GM19397 (cell line): ENCODE results near the gene NRXN3.

Experiments used
- ATAC-seq: cut with Tn5 transposase; IDR thresholded peaks from one replicate; pipeline ENCODE4 v1.9.1; 2021; ENCODE audit warnings: mild to moderate bottlenecking, moderate library complexity; ENCODE audit not compliant: unreplicated experiment

Gene NRXN3

DNA sequence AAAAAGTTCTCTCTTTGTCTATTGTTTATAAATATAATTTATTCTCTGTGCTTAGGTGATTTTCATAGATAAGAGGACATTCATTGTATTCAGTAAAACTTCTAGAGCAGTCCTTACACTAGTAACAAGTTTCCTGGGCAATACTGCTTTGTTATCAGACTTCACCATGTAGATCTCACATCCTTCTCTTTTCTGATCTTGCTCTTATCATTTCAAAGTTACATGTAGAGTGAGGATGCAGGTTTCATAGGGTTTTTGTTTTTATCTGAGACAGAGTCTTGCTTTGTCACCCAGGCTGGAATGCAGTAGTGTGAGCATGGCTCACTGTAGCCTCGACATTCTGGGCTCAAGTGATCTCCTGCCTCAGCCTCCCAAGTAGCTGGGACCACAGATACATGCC is 1251.6 kb downstream of the NRXN3 start:
- ATAC-seq = no peak

DNA sequence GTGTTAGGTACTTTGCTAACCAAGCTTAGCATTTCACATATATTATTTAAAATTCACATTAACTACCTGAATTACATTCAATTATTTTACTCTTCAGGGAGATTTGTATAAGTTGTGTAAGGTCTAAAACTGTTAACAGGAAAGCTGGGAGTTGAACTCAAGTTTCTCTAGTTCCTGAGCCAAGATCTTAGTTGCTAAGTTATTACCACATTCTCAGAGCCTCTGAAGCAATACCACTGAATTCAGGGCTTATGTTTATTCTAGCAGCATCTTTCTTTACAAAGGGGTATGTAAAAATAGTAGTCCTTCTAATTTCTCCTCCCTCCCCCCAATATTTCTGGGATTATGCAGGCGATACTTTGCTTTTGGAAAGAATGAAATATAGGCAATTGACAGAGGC is 1254.3 kb downstream of the NRXN3 start:
- no peak for ATAC-seq

DNA sequence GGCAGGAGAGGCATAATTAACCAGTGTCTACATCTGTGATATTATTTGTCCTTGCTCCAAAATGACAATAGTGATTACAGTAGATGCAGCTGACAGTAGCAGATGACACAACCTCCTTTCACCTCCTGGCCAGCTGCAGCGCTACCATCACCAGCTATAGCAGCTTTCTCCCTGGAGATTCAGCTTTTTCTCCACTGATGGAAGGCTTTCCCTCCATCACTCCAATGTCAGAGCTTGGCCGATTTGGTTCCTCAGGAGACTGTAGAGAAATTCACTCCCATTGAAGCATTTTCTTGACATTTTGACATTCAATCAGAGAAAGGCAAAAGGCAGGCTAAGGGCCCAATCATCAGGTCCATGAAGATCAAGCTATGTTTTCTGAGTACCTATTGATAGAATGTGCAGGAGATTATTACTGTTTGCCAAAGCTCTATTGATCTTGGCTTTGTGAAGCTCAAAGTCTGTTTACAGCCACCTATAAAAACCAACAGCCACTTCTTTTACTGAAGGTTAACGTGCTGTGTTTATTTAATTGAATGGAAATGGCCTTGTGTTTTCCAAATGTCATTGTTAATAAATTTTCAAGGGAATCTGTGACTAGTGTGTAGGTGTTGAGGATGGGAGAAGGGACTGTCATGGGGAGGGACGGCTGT is 1256.1 kb downstream of the NRXN3 start:
- ATAC-seq = no peak

DNA sequence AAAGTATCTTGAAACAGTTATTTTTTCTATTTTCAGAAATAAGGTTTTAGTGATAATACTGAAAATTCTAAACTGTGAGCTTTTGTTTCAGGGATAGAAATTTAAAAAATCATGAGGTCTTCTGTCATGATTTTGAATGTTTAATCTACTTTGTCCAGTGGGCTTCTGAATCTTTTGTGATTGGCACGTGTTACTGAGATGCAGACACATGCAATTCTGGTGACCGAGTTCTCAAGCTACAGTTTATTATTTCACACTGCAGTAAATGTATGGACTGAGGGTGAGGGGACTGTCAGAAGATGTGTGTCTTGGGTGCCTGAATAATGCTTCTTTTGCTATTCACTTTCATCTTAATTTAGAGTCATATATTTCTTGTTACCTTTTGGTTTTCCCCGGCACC is 1262.5 kb downstream of the NRXN3 start:
- ATAC-seq = no peak

DNA sequence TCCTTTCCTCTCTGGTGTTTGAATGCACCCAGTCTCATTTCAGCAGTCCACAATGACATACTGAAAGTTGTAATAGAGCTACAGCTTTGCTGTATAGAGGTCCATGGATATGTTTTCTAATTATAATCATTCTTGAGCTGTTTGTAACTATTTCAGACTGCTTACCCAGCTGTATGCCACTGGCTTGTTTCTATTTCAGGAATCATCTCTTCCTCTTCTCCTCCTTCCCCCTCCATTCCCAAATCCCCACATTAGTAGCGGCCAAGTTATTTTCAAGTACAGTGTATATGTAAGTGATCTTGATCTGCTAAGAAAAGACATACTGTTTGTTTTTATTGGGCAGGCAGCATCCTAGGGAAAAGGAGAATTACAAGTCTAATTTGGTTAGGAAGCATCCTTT is 1266.2 kb downstream of the NRXN3 start:
- no peak for ATAC-seq

DNA sequence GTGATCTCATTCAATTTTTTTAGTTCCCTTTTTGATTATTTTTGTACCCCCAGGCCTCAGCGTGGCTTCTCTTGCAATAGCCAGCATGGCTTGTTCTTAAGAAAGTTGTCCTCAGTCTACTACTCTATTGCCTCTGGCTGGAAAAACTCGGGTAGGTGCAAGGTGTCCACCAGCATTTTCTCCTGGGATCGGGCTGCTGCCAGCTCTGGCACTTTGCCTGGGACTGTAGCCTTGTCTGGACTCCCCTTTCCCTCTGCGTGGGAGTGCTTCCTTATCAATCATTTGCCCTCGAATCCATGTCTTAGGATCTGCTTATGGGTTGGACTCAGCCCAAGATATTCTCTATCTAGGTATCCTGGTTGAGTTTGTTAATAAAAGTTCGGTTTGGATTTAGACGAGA is 1267.8 kb downstream of the NRXN3 start:
- no peak for ATAC-seq

DNA sequence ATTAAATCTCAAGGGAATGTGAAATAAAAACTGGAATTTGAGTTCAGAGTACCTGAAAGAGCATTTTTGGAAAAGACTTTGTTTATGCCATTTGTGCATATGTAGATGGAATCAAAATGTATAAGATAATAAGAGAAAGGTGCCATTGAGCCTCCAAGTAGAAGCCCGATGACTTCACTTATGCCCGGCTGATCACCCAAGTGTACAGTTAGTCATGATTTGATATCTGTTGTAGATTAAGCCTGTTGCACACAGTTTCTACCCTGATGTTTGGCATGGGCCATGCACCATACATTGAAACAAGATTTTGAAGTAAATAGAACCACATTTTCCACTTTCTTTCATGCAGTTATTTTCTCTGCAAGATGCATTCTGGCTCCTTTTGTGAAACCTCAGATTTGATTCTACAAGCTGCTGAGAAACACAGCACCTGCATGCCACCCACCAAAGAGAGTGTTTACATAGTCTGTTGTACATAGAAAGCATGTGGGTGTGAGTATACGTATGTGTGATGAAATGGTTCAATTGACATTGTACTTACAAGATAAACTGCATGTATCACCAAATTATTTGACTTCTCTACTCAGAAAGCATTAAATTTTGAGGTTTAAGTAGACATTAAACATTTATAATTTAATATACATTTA is 1268.6 kb downstream of the NRXN3 start:
- ATAC-seq = no peak

DNA sequence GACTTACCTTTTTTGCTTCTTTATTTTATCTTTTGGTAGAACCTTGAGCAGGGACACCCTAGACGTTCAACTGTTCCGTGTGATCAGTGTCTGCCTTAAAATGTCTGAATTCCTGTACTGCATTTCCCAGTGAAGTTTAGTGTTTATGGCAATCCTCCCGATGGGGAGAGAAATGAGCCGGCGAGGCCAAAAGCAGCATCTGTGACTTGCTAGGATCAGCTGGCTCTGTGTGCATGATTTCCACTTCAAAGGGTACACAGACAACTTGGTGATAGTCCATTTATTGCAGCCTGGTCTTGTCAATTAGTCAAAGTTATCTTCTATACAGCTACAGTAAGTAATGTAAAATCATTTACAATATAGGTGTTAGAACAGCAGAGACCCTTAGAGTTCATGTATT is 1272.6 kb downstream of the NRXN3 start:
- no peak for ATAC-seq

DNA sequence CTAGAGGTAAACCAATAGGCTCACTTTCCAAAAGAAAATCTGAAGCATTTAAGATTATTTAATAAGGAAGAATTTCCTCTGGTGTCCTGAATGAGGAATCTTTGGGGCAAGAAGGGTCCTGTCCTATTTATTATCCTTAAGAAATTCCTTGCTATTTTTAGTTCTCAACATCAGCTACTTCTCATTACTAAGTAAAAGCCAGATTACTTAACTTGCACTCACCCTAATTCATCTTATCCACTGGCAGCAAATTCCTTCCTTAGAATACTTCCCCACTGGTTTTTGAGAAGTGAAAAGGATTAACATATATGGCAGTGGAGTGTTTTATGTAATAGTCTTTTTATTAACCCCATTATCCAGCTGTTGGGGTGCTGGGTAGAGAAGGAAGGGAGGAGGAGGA is 1273.4 kb downstream of the NRXN3 start:
- ATAC-seq = no peak

DNA sequence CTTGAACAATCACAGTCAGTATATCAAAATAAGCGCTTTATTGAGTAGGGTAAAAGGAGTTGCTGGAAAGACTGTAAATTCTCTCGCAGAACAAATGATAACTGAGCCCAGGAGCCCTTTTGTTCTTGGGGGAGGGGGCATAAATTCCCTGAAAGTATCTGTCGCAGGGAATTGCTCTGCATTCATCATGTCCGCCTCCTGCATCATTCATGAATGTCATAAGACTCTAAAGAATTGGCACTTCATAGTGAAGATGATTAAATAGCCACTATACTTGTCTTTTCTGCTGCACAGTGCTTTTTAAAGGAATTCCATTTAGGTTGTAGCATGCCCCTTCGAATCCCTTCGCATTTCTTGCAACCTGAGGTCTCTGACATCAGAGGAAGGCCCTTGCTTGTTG is 1278.8 kb downstream of the NRXN3 start:
- no peak for ATAC-seq

DNA sequence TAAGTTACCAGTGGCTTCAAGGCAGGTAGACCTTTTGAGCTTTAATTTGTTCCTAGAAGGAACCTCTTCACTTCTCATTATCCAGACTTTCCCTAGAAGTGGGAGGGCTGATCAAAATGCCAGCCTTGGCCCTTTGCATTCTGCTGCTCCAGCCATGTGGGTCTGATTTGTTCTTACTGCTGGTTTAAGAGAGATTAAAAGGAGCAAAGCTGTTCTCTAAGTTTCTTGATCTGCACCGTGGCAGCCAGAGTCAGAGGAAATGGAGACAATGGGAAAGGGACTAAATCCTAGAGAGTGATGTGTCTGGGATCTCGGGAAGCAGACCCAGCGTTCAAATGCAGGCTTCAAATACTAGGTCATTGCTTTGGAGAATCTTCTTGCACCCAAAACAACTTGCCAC is 1281.4 kb downstream of the NRXN3 start:
- ATAC-seq = no peak

DNA sequence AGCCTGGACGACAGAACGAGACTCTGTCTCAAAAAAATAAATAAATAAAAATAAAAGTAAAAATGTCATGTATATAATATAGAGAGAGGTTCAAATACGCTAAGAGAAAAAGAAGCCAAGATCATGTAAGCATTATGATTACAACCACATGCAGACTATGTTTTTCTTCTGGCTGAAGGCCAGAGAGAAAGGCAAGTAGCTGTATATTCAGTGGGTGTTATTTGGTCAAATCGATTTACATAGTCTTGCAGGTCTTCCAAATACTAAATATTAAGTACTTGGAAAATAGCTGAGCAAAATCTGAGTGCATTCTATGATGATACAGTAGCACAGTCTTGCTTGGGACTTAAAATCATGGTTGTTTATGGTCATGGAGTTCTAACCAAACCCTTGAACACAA is 1283.1 kb downstream of the NRXN3 start:
- no peak for ATAC-seq

DNA sequence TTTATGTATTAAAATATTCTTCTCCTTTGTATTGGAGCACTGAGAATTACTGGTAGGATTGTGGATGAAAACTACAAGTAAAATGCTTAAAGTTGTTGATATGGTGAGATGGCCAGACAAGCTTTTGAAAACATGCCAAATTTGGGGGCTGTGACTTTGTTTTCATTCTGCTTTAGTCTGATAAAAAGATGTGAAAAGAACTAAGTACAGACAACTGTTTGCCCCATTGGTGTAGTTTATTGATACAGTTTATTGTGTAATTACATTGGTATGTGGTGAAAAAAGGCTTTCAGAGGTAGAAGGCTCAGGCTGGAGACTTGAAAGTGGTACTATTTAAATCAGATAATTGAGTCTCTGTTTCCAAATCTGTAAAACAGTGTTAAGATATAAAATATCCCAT is 1294.3 kb downstream of the NRXN3 start:
- no peak for ATAC-seq

DNA sequence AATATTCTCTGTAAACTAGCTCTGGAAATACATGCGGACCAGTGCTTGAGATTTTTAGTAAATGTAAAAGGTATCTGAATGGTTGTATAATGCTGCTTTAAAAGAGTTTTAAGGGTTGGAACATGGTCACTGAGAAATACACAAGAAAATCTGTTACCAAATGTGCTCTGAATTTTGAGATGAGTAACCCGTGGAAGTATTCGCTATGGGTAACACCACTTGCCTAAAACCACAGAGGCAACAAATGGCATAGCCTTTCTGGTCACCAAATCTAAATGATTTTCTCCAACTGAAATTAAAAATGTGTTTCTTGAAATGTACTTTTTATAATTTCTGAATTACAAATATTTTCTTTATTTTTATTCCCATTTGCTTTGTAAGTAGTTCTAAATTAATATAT is 1295.5 kb downstream of the NRXN3 start:
- ATAC-seq = no peak

DNA sequence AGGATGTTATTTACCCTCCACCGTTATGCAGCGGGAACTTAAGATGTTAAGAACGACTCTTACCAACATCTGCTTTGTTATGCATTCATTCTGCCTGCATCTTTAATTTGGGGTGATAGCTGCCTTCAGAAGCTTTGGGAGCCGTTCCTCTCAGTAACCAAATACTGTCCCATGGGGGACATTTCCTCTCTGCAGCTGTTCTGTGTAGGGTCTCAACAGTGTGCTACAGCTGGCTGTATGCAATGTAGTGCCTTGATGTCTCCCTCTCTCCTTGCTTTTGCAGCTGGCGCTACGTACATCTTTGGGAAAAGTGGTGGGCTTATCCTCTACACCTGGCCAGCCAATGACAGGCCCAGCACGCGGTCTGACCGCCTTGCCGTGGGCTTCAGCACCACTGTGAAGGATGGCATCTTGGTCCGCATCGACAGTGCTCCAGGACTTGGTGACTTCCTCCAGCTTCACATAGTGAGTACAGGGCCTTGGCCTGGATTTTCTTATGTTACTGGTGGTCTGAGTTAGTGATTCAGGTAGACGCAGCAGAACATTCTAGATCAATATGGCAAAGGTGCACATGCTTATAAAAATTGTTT is 1296.9 kb downstream of the NRXN3 start:
- ATAC-seq = no peak

DNA sequence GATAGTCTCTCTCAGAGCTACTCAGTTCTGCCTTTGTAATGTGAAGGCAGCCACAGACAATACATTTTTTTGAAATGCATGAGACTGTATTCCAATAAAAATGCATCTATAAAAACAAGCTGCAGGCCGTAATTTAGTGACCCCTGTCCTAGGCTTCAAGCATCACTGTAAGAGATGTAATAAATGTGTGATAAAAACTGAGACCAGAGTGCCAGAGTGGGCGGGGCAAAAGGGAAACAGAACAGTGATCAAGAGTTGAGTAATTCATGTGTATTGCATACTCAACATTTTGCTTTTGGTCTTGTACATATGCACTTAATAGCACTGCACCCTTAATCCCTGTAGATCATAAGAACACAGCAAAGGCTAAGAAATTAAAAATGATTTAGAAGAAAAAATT is 1297.7 kb downstream of the NRXN3 start:
- no peak for ATAC-seq

DNA sequence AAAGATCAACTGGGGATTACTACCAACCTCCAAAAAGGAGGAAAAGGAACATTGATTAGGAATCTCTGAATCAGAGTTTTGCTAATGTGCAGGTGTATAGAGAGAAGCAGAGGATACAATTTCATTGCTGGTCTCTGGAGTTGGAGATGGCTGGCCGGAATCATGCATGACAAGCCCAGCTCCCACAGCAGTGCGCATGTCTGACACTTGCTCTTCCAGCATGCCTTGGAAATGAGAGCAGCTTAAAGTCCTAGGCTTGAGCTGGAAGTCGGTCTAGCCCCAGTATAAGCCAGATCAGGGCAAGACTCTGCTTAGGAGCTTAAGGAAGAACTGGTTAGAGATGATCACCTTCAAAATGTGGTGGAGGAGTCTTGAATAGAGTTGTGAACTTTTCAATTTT is 1298.3 kb downstream of the NRXN3 start:
- no peak for ATAC-seq

DNA sequence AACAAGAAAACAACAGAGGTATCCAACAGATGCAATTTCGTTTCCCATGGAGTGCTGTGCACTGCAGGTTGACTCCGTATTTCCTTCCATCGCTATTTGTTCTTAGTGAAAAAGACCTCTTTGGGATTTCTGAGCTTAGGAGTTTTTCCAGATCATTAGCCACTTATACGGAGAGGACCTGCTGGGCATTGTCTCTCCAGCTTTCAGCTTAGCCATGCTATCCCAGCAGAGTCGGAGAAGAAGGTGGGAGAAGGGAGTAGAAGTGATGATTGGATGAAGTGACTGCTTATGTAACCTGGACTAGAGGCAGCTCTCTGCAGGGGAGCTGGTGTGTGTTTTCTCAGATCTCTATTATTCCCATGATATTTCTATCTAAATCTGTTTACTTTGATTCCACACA is 1303.5 kb downstream of the NRXN3 start:
- no peak for ATAC-seq

DNA sequence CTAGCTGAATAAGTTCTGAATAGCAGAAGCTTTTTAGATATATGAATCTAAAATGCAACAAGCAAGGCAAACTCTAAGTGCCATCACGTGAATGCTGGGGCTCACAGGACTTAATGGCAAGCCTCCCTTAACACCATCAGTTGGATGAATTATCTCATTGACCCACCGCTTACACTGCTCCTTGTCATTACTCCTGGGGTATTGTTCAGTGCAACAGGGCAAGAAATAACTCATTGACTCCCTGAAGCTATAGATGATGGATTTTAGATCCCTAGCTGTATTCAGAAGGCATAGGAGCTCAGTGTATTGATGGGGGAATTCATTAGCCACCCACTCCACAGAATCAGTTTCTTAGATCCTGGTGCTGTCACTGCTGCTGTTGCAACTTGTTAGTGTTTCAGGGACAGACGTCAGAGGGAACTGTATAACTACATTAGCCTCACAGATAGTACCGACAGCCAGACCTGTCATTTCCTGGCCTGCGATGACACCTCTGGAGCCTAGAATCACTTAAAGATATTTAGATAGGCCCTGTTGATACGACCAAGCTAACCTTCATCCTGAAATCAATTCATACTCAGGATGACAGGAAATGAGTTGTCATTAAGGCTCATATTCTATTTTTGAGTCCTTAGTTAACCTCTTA is 1305.8 kb downstream of the NRXN3 start:
- no peak for ATAC-seq

DNA sequence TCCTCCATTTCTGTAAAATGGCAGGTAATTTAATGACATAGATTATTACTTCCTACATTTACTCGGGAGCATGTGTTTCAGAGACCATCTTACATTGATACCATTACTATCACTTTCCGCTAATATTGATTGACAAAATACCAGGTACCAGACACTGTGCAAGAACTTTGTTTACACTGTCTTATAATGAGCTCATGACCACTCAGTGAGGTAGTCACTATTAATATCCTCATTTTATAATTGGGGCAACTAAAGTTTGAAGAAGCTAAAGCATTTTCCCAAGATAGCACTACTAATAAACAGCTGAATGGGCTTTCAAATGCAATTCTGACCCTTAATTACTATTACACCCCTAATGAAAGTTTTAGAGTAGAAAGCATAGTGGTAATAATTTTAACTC is 1306.4 kb downstream of the NRXN3 start:
- ATAC-seq = no peak

DNA sequence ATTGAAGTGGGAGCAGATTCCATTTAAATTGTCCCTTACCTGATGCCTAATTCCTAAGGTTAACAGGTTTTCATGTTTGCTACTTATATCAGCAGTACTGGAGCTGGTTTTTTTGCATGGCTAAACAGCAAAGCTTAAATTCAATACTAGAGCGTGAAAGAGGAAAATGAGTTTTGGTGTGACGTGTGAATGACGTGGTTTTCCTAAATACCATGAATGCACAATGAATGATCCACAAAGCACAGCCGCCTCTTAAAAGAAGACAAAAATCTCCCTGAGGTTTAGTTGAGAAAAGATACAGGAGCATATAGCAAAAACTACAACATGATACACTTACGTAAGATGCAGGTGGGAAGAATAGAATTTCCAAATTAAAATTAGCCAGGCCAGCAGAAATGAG is 1310.0 kb downstream of the NRXN3 start:
- ATAC-seq = no peak

DNA sequence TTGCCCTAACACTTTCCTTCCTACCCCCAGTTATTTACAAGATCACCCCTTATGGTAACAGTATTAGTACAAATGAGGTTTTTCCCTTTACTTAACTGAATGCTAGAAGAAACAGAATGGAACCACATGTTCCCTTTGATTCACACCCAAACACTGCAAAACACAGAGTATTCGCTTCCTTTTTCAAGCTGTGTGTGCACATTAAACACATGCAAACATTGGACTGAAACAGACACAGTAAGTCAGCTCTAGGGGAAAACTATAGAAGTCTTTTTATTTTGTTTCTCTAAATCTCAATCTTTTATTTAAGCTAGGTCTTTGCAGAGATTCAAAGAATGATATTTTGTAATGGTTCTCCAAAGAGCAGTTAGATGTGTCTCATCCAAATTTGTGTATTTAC is 1312.7 kb downstream of the NRXN3 start:
- ATAC-seq = no peak
